Measurements from ENCODE around the gene MDM4.

The MDM4 gene

GRCh38 chr1:204578867-204579664 is 62.9 kb downstream of the MDM4 start:
- no peak for DNase-seq (ENCODE audit: low read depth in 2 of 2)

- DNase-seq (ENCODE audit: low read depth in 2 of 2) = no peak
These were observed 63.5 kb downstream of the MDM4 start for GRCh38 chr1:204579681-204580080.

- DNase-seq (ENCODE audit: low read depth in 2 of 2) = no peak
These were observed 64.7 kb downstream of the MDM4 start for GRCh38 chr1:204580862-204581261.

- DNase-seq (ENCODE audit: low read depth in 2 of 2) = no peak
These were observed 65.6 kb downstream of the MDM4 start for GRCh38 chr1:204581759-204582158.

- DNase-seq (ENCODE audit: low read depth in 2 of 2) = no peak
These were observed 67.9 kb downstream of the MDM4 start for GRCh38 chr1:204583909-204584632.

- no peak for DNase-seq (ENCODE audit: low read depth in 2 of 2)
These were observed 68.6 kb downstream of the MDM4 start for GRCh38 chr1:204584699-204585372.

- no peak for DNase-seq (ENCODE audit: low read depth in 2 of 2)
These were observed 71.4 kb downstream of the MDM4 start for GRCh38 chr1:204587621-204588020.

GRCh38 chr1:204588826-204589225 is 72.6 kb downstream of the MDM4 start:
- DNase-seq (ENCODE audit: low read depth in 2 of 2) = no peak

- no peak for DNase-seq (ENCODE audit: low read depth in 2 of 2)
These were observed 73.3 kb downstream of the MDM4 start for GRCh38 chr1:204589409-204590038.

GRCh38 chr1:204591473-204592090 is 75.4 kb downstream of the MDM4 start:
- DNase-seq (ENCODE audit: low read depth in 2 of 2) = no peak

GRCh38 chr1:204592246-204592948 is 76.2 kb downstream of the MDM4 start:
- no peak for DNase-seq (ENCODE audit: low read depth in 2 of 2)

- no peak for DNase-seq (ENCODE audit: low read depth in 2 of 2)
These were observed 82.2 kb downstream of the MDM4 start for GRCh38 chr1:204598319-204598969.

- DNase-seq (ENCODE audit: low read depth in 2 of 2) = no peak
These were observed 82.9 kb downstream of the MDM4 start for GRCh38 chr1:204599098-204599497.

GRCh38 chr1:204599596-204599995 is 83.4 kb downstream of the MDM4 start:
- DNase-seq (ENCODE audit: low read depth in 2 of 2) = no peak

- DNase-seq (ENCODE audit: low read depth in 2 of 2) = no peak
These were observed 84.0 kb downstream of the MDM4 start for GRCh38 chr1:204600203-204600602.

- no peak for DNase-seq (ENCODE audit: low read depth in 2 of 2)
These were observed 84.8 kb downstream of the MDM4 start for GRCh38 chr1:204600968-204601367.

- no peak for DNase-seq (ENCODE audit: low read depth in 2 of 2)
These were observed 85.9 kb downstream of the MDM4 start for GRCh38 chr1:204602111-204602579.

GRCh38 chr1:204602871-204603542 is 86.8 kb downstream of the MDM4 start:
- DNase-seq (ENCODE audit: low read depth in 2 of 2) = no peak

- DNase-seq (ENCODE audit: low read depth in 2 of 2) = no peak
These were observed 89.6 kb downstream of the MDM4 start for GRCh38 chr1:204605791-204606190.
